ENCODE results near the gene TRIM27.
"Not testable (repeated sequence)": the region's sequence is repeated elsewhere in the genome, so short reads cannot be mapped to it uniquely, and the experiment has no call there.

TRIM27 gene

DNA sequence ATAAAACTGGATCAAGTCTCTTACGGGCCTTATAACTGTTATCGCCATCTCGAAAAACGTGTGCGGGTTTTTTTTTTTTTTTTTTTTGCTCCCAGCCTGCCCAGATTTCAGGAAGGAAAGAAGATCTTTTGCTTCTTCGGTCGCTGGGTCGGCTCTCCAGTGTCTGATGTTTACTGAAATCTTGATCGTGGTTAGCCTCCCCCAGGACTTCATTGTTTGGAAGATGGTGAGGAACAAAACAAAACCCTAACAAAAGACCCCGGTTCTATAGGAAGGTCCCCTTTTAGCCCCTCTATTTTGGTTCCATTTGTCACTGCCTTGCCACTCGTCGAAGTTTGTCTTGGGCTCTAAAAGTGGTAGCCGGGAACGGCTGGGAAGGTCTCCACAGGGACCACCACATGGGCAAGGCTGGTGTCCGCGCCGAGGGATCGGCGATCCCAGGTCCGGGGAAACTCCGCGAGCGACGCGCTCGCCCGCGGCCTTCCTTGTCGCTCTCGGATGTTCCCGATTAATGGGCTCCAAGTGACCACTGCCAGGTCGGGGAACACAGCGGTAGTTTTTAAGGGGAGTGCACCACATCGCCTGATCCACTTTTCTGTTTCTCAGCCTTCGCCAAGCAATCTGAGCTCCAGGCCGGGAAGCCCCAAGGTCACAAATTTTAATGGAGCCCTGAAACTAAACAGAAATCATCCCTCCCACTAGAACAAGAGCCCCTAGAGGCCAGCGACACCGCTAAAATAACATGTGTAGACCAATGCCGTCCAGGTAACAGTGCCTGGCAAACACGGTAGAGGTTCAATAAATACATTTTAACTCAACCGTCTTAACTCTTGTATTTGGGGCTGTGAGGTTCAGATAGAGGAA, 27.0 kb downstream of the TRIM27 start:
- DNase-seq (ENCODE audit: low read depth in 2 of 2), result peak in 1 of 2 experiments; percentile 15

DNA sequence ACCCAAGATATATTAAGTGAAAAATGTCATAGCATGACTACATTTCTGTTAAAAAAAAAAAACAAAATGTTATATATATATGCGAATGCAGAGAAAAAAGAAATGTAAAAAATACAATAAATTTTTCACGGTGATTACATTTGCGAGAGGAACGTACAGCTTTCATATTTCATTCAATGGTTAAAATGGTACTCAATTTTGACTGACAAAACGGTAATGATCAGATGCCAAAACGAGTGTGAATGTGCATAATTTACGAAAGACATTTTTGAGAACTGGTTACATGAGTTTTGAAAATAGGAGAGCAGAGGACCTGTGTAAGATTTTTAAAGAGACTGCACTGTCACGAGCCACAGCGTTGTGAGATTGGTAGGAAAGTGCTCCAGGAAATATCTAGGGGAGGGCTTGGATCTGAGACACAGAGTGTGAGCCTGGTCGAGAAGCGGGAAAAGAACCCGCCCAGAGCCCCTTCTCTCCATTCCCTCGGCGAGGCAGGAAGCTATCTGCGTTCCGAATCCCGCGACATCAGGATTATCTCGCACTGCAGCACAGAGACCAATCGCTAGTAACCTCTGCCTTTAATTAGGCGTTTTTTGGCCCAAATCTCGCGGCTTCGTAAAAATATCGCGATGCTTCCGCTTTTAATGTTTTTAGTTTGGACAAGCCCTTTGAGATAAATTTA, 28.5 kb downstream of the TRIM27 start:
- DNase-seq (ENCODE audit: low read depth in 2 of 2), result peak; percentile 80 to 89

DNA sequence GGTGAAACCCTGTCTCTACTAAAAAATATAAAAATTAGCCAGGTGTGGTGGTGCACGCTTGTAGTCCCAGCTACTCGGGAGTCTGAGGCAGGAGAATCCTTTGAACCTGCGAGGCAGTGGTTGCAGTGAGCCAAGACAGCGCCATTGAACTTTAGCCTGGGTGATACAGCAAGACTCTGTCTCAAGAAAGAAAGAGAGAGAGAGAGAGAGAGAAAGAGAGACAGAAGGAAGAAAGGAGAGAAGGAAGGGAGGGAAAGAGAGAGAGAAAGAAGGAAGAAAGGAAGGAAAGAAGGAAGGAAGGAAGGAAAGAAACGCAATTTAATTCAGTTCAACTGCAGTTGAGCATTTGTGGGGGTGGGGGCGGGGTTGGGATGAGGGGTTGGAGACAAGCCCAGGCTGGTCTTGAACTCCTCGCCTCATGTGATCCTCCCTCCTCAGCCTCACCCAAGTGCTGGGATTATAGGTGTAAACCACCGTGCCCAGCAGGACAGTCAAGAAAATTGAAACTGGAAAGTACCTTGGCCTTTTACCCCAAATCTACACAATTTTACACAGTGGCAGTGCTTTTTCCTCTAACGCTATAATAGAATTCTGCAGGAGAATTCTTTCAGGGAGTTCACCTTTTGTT, 30.5 kb downstream of the TRIM27 start:
- DNase-seq (ENCODE audit: low read depth in 2 of 2), result no peak

DNA sequence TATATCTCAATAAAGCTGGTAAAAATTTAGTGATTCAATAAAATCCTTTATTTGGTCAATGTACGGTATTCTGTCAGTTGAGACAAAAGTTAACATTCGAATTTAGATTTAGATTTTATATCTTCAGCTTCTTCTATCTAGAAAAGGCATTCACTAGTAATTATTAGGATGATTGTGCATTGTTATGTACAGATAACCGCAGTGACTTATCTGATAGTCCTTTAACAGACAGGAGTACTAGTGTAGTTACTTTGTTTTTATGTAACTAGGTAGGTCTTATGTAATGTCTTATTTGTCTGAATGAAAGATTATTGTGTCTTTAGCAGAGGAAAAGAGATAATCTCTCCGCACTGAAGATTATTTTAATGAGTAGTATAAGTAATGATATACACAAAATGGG, 31.3 kb downstream of the TRIM27 start:
- no peak for DNase-seq (ENCODE audit: low read depth in 2 of 2)

DNA sequence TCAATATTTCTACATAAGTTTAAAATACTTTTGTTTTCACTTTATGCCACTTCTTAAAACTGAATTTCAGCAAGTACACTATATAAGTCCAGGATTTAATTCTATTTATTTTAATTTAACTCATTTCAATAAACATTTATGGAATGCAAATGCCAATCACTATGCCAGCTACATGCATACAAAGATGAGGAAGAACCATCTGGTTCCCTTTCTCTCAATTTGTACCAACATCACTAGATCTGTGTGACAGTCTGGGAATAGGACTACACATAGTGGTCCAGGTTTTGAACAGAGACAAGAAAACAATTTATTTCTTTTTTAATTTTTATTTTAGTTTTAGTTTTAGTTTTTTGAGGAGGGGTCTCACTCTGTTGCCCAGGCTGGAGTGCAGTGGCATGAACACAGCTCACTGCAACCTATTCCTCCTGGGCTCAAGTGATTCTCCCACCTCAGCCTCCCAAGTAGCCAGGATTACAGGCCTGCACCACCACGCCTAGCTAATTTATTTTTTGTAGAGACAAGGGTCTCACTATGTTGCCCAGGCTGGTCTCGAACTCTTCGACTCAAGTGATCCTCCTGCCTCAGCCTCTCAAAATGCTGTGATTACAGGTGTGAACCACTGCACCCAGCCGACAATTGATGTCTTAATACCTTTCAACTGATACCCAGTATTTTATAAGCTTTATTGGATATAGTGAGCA, 35.8 kb downstream of the TRIM27 start:
- DNase-seq (ENCODE audit: low read depth in 2 of 2), result no peak

DNA sequence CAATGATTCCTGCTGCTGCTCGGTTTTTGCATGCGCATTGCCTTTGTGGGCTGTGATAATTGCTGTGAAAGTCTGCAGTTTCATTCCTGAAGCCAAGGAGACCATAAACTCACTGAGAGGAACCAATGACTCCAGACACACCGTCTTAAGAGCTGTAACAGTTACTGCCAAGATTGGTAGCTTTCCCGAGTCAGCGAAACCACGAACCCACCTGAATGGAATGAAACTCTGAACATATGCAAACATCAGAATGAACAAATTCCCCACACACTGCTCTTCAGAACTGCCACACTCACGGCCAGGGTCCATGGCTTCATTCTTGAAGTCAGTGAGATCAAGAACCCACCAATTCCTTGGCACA, 37.7 kb downstream of the TRIM27 start:
- DNase-seq (ENCODE audit: low read depth in 2 of 2), result no peak

DNA sequence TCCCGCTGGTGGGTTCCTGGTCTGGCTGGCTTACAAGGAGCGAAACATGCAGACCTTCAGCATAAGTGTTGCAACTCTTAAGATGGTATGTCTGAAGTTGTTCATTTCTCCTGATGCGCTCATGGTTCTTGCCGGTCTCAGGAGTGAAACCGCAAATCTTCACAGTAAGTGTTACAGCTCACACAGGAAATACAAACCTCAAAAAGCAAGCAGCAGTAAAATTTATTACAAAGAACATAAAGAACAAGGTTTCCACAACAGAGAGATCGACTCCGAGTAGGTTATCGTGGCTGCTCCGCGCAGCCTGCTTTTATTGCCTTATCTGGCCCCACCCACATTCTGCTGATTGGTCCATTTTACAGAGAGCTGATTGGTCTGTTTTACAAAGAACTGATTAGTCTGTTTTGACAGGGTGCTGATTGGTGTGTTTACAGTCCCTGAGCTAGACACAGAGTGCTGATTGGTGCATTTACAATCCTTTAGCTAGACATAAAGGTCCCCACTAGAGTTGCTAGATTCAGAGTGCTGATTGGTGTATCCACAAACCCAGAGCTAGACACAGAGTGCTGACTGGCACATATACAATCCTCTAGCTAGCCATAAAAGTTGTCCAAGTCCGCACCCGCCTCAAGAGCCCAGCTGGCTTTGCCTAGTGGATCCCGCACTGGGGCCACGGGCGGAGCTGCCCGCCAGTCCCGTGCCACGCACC, 39.2 kb downstream of the TRIM27 start:
- peak; percentile 32 to 46 for DNase-seq (ENCODE audit: low read depth in 2 of 2)

DNA sequence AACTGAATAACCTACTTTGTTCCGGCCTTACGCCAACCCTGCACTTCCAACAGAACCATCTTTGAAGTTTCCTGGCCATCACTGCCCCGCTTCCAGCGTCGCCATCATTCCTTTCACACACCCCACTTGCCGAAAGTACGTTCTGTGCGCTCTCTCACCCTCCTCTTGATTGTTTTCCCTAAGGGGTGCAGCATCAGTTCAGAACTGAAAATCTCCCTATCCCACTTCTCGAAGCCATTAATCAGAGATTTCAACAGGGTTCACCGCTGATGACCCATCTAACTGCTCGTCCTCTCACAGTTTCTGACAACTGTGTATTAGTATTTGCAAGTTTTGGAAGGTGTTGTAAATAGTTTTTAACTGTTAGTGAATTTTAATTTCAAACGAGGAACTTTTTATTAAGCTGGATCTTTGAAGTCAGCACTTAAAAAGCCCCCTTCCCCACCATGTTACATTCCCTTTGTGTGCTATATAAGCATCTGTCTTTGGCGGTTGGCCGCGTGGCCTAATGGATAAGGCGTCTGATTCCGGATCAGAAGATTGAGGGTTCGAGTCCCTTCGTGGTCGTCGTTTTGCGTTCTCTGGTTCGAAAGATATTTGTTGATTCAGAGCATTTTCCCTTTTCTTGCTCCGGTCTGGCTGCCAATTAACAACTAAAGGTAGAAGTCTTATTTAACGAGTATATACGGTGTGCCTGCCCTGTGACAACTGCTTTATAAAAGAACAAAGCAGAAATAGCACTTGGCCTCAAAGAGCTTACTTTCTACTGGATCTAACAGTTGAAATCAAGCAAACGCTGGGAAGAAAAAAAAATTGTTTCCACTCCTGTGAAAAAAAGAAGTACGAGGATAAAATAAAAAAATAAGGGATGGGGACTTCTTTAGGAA, 42.6 kb downstream of the TRIM27 start:
- DNase-seq (ENCODE audit: low read depth in 2 of 2), result peak; percentile 57 to 70

DNA sequence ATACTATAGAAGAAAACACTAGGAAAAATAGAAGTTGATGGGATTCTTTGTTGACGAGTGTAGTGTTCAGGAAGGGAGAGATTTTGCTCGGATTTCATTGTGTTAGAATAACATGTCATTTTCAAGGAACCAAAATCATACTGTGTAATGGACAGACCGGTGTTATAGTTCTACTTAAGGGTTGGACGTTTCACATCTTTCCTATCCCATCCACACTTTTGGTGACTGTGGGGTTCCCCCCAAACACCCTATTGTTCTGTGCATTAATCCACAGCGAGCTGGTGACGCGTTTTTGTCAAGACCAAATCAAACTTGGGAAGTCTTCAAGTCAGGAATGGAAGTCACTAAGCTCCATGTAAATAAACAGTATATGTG, 43.3 kb downstream of the TRIM27 start:
- DNase-seq (ENCODE audit: low read depth in 2 of 2), result no peak

DNA sequence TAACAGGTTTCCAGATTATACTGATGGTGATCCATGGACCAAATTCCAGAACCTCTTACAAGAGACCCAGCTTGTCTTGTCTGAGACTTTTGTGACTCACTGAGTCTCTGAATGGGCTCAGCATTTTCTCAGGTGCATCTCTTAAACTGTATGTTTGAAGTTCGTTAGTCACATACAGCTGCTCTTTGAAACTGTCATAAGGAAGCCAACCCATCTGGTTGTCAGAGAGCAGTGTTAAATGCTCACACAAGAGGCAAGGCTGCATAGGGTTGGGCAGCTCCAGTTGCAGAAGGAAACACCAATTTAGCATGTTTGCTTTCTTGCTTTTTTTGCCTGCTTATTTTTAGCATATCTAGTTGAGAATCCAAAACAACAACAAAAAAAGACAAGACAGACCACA, 47.1 kb downstream of the TRIM27 start:
- no peak for DNase-seq (ENCODE audit: low read depth in 2 of 2)

DNA sequence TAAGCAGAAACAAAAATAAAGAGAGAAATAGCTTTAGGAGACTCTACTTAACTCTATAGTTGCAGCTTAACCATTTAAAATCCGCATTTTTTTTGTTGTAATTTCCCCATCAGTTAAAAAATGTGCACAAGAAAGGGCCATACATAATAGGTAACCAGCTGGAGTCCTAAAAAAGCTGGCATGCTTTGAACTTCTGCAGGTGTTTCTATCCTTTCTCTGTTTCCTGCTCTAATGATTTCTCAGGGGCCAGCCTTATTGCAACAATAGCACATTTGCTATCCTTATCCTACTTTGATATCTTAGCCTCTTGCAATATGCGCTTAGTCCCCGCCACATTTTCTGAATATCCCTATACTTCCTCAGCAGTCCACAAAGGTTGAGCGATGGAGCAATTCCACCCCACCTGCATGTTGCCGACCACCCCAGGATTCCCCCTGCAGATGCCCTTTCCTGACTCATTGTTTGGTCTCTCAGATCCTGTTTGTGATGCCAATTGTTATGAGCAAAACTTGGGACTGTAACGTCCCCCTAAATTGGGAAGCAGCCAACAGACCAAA, 48.5 kb downstream of the TRIM27 start:
- no peak for DNase-seq (ENCODE audit: low read depth in 2 of 2)

DNA sequence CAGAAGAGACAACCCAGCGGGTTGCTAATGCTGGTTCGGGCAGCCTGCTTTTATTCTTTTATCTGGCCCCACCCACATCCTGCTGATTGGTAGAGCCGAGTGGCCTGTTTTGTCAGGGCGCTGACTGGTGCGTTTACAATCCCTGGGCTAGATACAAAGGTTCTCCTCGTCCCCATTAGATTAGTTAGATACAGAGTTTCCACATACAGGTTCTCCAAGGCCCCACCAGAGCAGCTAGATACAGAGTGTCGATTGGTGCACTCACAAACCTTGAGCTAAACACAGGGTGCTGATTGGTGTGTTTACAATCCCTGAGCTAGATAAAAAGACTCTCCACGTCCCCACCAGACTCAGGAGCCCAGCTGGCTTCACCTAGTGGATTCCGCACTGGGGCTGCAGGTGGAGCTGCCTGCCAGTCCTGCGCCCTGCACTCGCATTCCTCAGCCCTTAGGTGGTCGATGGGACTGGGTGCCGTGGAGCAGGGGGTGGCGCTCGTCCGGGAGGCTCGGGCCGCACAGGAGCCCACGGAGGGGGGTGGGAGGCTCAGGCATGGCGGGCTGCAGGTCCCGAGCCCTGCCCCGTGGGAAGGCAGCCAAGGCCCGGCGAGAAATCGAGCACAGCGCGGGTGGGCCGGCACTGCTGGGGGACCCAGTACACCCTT, 51.5 kb downstream of the TRIM27 start:
- not testable (repeated sequence) for DNase-seq (ENCODE audit: low read depth in 2 of 2)

DNA sequence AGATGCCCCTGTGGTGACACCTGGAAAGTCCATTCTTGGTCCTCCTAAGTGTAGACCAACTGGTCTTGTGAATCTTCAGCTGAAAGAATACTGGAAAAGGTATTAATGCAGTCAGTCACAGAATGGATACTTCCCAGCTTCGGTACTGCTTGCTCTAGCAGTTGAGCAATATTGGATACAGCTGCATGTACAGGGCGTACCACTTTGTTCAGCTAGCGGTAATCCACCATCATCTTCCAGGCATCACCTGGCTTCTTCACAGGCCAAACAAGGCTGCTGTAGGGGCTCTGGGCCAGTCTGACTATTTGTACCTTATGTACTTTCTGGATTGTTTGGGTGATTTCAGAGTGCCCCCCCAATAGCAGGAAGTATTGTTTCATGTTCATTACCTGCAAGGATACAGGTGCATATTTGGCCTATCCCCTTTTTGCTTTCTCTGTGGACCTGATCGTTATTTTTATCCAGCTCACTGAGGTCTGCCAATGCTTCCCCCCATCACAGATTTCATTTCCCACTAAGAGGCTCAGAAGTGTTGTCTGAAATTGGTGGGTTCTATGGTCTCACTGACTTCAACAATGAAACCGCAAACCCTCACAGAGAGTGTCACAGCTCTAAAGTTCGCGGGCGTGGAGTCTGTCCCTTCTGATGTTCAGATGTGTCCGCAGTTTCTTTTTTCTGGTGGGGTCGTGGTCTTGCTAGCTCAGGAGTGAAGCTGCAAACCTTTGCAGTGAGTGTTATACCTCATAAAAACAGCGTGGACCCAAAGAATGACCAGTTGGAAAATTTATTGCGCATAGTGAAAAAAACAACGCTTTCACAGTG, 52.2 kb downstream of the TRIM27 start:
- DNase-seq (ENCODE audit: low read depth in 2 of 2), result no peak

DNA sequence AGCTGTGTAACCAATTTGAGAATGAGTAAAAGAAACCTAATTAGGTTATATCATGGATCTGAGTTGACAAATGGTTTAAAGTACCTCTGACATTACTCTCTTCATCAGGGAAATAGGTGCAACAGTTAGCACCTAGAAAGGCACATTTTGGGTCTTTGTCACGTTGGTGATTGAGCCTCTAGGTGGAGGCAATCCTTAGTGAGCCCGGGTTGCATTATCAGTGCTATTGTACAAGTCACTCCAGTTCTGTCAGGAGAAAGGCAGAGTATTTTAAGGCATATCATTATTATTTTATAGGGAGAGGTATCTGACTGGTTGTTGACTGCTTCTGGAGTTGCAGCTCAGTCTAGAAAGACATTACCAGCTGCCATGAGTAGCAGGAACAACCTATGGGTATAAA, 54.9 kb downstream of the TRIM27 start:
- DNase-seq (ENCODE audit: low read depth in 2 of 2), result no peak

DNA sequence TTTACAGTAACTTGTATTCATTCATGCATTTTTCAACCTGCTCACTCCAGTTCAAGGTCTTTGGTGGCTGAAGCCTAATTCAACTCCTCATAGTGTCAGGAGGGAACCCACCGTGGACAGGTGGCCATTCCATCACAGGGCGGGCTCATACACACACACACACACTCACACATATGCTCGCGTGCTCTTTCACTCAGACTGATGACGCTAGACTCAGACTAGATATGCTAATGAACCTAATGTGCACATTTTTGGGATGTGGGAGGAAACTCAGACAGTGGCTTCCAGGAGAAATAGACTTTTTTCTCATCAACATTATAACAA, 56.7 kb downstream of the TRIM27 start:
- peak in 1 of 2 experiments; percentile 10 for DNase-seq (ENCODE audit: low read depth in 2 of 2)

DNA sequence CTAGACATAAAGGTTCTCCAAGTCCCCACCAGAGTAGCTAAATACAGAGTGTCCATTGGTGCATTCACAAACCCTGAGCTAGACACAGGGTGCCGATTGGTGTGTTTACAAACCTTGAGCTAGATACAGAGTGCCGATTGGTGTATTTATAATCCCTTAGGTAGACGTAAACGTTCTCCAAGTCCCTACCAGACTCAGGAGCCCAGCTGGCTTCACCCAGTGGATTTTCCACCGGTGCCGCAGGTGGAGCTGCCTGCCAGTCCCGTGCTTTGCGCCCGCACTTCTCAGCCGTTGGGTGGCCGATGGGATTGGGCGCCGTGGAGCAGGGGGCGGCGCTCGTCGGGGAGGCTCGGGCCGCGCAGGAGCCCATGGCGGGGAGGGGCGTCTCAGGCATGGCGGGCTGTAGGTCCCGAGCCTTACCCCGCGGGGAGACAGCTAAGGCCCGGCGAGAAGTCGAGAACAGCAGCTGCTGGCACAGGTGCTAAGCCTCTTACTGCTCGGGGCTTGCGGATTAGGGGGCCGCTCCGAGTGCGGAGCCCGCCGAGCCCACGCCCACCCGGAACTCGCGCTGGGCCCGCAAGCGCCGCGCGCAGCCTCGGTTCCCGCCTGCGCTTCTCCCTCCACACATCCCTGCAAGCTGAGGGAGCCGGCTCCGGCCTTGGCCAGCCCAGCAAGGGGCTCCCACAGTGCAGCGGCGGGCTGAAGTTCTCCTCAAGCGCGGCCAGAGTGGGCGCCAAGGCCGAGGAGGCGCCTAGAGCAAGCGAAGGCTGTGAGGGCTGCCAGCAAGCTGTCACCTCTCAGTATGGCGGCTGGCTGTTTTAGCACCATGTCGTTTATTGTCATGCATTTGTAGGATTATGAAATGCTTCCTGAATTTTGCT, 57.3 kb downstream of the TRIM27 start:
- DNase-seq (ENCODE audit: low read depth in 2 of 2), result peak; percentile 56 to 66

DNA sequence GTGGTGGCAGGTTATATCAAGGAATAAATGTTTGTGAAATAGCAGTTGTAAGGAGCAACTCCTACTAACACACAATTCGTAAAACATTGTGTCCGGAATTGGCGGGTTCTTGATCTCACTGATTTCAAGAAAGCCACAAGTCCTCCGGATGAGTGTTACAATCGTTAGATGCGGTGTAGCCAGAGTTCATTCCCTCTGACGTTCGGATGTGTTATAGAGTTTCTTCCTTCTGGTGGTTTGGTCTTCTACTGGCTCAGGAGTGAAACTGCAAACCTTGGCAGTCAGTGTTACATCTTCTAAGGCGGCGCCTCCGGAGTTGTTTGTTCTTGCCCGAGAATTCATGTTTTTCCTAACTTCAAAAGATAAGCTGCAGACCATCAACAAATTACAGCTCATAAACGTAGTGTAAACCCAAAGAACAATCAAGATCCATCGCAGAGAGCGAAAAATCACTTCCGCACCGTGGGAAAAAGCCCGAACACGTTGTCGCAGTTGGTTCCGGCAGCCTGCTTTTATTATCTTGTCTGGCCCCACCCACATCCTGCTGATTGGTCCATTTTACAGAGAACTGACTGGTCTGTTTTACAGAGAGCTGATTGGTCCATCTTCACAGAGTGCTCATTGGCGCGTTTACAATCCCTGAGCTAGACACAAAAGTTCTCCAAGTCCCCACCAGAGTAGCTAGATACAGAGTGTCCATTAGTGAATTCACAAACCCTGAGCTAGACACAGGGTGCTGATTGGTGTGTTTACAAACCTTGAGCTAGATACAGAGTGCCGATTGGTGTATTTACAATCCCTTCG, 58.2 kb downstream of the TRIM27 start:
- peak; percentile 33 to 45 for DNase-seq (ENCODE audit: low read depth in 2 of 2)
